ENCODE measurements around the gene PKD2L1.

- TF ChIP-seq POLR2A (IDR thresholded peaks at IDR 0.05; ENCODE audit: control extremely low read depth in 1 of 2, low read depth in 2 of 2, low read length in 2 of 2) = no peak
- TF ChIP-seq JUND (IDR thresholded peaks at IDR 0.05; ENCODE audit: low read length) = no peak
- no peak for TF ChIP-seq CTCF (IDR thresholded peaks at IDR 0.05; ENCODE audit: control extremely low read depth in 1 of 3, insufficient read depth in 1 of 3, low read depth in 1 of 3, low read length in 3 of 3)
- TF ChIP-seq TAF1 (IDR thresholded peaks at IDR 0.05; ENCODE audit: low read depth, low read length) = no peak
- TF ChIP-seq SP1 (IDR thresholded peaks at IDR 0.05; ENCODE audit: low read depth, low read length) = no peak
Measured at GRCh38 chr10:100289641-100290040, 40.4 kb downstream of the PKD2L1 start.

Measured in H1 (cell line).